GM21423 (cell line): ENCODE data around the gene ATPAF1.
"Not testable (repeated sequence)": the region's sequence is repeated elsewhere in the genome, so short reads cannot be mapped to it uniquely, and the experiment has no call there.

Experiments used
- ATAC-seq: cut with Tn5 transposase; IDR thresholded peaks from one replicate; pipeline ENCODE4 v1.9.1; 2021; ENCODE audit warnings: mild to moderate bottlenecking, moderate library complexity; ENCODE audit not compliant: unreplicated experiment

The ATPAF1 gene

GRCh38 chr1:46667782-46668760 is at the start of gene ATPAF1:
ATPAF1 (minus strand) TSS chr1:46668364; CDS start chr1:46668322, 42 bp downstream.
- ATAC-seq: peak; percentile 76

- no peak for ATAC-seq
Observed at GRCh38 chr1:46717654-46718053, 49.5 kb upstream of the ATPAF1 start.

- no peak for ATAC-seq
Observed at GRCh38 chr1:46714976-46715375, 46.8 kb upstream of the ATPAF1 start.

GRCh38 chr1:46708121-46708520 is 40.0 kb upstream of the ATPAF1 start:
- ATAC-seq: no peak

GRCh38 chr1:46705408-46705807 is 37.2 kb upstream of the ATPAF1 start:
- ATAC-seq: no peak

GRCh38 chr1:46703927-46704641 is 35.9 kb upstream of the ATPAF1 start:
- no peak for ATAC-seq

GRCh38 chr1:46699666-46700065 is 31.5 kb upstream of the ATPAF1 start:
- ATAC-seq: no peak

GRCh38 chr1:46697053-46697452 is 28.9 kb upstream of the ATPAF1 start:
- ATAC-seq: no peak

- not testable (repeated sequence) for ATAC-seq
Observed at GRCh38 chr1:46694676-46695075, 26.5 kb upstream of the ATPAF1 start.

- ATAC-seq: no peak
Observed at GRCh38 chr1:46692811-46693770, 24.9 kb upstream of the ATPAF1 start.

GRCh38 chr1:46691997-46692790 is 24.0 kb upstream of the ATPAF1 start:
- ATAC-seq: no peak

GRCh38 chr1:46690931-46691421 is 22.8 kb upstream of the ATPAF1 start:
- no peak for ATAC-seq

- ATAC-seq: no peak
Observed at GRCh38 chr1:46689897-46690296, 21.7 kb upstream of the ATPAF1 start.

GRCh38 chr1:46689356-46689755 is 21.2 kb upstream of the ATPAF1 start:
- no peak for ATAC-seq

GRCh38 chr1:46687921-46688509 is 19.9 kb upstream of the ATPAF1 start:
- ATAC-seq: no peak

- no peak for ATAC-seq
Observed at GRCh38 chr1:46687093-46687659, 19.0 kb upstream of the ATPAF1 start.

GRCh38 chr1:46686255-46686654 is 18.1 kb upstream of the ATPAF1 start:
- ATAC-seq: no peak

GRCh38 chr1:46684670-46685069 is 16.5 kb upstream of the ATPAF1 start:
- no peak for ATAC-seq

GRCh38 chr1:46682064-46682463 is 13.9 kb upstream of the ATPAF1 start:
- ATAC-seq: no peak
